Stimulated activated CD4-positive, alpha-beta T cell treated with anti-CD3 and anti-CD28 coated beads, Interleukin-2, amount 100 ng/mL, for 24 hours (primary cell): ENCODE data around the gene DSCAML1.

ENCODE experiments used
- DNase-seq, 2 donors: peaks; one replicate each; pipeline ENCODE4 v3.0.0-alpha.2; 2020

DSCAML1 gene

GRCh38 chr11:117572671-117573070 lies 224.3 kb downstream of the DSCAML1 start:
- no peak for DNase-seq

DNA sequence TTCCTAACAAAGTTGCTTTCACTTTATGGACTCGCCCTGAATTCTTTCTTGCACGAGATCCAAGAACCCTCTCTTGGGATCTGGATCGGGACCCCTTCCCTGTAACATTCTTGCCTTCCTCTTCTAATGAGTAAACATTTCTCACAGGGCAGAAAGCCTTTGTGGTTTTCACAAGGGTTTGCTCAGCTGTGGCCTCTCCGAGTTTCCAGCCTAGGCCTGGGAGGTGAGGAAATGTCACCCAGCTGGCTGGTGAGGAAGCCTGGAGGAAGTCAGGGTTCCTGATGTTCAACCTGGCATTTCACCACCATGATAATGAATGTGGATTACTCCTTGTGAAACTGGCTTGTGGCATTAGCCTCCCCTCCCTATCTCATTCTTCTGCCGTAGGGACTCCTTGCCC lies 224.9 kb downstream of the DSCAML1 start:
- DNase-seq = no peak

- DNase-seq = no peak
Observed at GRCh38 chr11:117570701-117571100, 226.3 kb downstream of the DSCAML1 start.

DNA sequence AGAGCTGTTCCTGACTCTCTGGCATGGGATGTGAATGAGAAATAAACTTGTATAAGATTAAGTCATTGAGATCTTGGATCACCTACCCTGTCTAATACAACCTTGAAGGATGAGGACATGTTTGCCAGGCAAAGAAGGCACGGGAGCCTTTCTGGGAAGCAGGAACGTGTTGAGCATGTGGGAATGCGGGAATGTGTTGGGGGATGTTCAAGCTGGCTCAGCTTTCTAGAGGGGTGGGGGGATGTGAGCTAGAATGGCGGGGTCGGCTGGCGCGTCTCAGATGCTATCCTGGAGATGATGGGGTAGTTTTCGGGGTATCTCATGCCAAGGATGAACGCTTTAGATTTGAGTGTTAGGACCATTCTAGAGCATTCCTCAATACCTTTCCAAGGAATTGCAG lies 227.1 kb downstream of the DSCAML1 start:
- no peak for DNase-seq

- DNase-seq = no peak
Observed at GRCh38 chr11:117565709-117566108, 231.3 kb downstream of the DSCAML1 start.

- no peak for DNase-seq
Observed at GRCh38 chr11:117564321-117564720, 232.7 kb downstream of the DSCAML1 start.

- no peak for DNase-seq
Observed at GRCh38 chr11:117563556-117563955, 233.5 kb downstream of the DSCAML1 start.

- DNase-seq = no peak
Observed at GRCh38 chr11:117562136-117562535, 234.9 kb downstream of the DSCAML1 start.

- DNase-seq = no peak
Observed at GRCh38 chr11:117560780-117561530, 236.1 kb downstream of the DSCAML1 start.

GRCh38 chr11:117559698-117560097 lies 237.3 kb downstream of the DSCAML1 start:
- DNase-seq = no peak

DNA sequence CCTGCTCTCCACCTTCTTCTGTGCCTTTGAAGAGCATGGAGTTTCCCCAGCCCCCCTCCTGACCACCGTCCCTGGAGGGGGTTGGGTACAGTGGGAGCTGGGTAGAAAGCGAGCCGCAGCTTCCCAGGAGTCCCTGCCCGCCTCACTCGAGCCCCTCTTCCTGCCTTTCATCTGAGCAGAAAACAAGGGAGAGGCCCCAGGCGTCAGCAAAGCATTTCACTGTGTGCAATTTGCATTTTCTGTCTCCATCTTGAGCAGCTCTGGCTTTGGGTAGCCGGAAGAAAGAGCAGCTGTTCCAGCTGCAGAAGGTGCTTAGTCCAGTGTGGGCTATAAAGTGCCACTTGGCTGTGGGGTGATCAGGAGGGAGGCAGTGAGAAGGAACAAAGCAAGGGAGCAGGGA lies 239.7 kb downstream of the DSCAML1 start:
- no peak for DNase-seq

GRCh38 chr11:117554601-117555333 lies 242.2 kb downstream of the DSCAML1 start:
- DNase-seq = no peak

- no peak for DNase-seq
Observed at GRCh38 chr11:117552626-117553025, 244.4 kb downstream of the DSCAML1 start.

DNA sequence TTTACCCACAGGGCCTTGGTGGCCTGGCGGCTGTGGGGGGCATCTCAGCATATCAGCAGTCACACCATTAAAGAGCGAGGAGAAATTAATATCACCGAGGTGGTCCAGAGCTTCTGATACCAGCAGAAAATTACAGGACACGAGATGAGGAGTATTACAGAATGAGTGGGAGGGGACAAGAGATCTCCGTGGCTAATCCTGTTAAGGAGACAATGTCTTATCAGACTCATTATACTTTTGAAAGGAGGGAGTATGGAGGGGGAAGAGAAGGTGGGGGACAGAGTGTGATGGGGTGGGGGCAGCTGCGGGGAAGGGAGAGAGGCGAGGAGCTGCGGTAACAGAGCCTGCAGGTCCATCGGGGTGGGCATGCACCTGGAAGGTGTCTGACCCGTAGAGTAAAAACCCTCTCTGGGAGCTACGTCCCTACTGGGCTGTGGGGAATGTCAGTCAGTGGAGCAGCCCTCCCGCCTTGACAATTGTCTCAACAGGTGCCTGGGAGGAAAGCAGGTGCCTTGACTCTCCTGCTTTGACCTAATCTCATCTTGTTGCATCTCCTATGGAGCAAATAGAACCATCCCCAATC lies 245.2 kb downstream of the DSCAML1 start:
- no peak for DNase-seq

DNA sequence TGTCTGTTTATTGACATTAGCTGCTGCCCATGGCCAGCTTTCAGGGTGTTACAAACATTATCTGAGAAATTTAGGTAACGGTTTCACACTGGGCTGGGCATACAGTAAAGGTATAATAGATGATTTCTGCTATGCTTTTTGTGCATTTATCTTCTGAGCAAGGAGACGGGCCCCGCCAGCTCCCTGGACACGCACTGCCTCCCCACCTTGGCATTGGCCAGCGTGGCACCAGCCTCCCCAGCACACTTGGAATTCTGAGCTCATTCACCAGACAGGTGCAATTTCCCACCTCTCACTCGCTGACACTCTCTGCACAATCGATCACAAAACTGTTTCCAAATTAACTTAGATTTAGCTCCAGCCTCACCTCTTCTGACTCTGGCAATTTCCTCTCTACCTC lies 246.6 kb downstream of the DSCAML1 start:
- DNase-seq = no peak

GRCh38 chr11:117549417-117549816 lies 247.6 kb downstream of the DSCAML1 start:
- no peak for DNase-seq

- DNase-seq = no peak
Observed at GRCh38 chr11:117548876-117549275, 248.1 kb downstream of the DSCAML1 start.

- DNase-seq = no peak
Observed at GRCh38 chr11:117547946-117548345, 249.1 kb downstream of the DSCAML1 start.

DNA sequence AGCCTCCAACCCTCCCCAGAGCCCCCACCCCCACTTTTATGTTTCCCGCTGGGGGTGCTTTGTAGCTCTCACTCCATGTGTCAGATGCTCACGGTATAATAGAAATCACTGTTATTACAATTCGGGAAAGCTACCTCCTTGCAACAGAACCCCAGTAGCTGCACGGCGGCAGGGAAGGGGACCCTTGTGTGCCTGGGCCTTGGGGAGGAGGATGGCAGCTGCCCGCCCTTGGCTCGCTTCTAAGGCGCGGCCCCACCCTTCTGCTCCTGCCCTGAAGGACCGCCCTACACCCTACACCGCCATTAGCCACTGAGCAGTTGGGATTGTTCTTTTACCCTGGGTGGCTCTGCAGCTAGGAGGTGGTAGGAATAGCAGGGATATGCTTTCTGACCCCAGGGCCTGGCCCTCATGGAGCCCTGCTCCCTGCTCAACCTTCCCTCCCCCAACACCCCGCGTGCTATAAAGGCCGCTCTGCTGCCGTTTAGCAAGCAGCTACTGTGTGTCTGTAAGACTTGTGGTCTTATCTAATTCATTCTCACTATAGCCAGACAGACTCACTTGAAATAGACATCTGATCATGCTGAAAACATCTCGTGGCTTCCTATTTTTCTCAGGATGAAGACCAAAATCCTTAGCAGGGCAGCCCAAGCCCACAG lies 249.7 kb downstream of the DSCAML1 start:
- DNase-seq = no peak

- DNase-seq = no peak
Observed at GRCh38 chr11:117546431-117547194, 250.4 kb downstream of the DSCAML1 start.

DNA sequence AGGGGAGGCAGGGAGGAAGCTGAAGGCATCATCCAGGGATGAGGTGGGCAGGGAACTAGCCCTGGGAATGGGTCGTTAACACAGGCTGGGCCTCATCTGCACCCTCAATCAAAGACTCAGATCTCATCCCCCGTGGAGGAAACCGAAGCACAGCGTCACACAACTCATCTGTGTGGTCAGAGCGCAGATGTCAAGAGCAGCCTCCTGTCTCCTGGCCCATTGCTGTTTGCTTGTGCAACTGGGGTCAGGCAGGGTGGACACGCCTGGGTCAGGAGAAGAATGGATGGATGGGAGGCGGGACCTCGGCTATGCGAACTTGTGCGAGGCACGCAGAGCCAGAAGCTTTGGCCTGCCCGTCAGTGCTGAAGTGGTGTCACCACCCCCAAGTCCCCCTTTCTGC lies 251.3 kb downstream of the DSCAML1 start:
- no peak for DNase-seq

GRCh38 chr11:117544130-117544800 lies 252.8 kb downstream of the DSCAML1 start:
- no peak for DNase-seq
